Body of pancreas (tissue), 4 donors: ENCODE data around the gene TMPRSS9.

ENCODE experiments used
- POLR2A ChIP-seq, 3 donors: fragments of 450-650 bp; IDR thresholded peaks; one replicate each; pipeline ENCODE4 v1.6.1; 2016; ENCODE audit warnings: antibody characterized with exemption in 3 of 3, mild to moderate bottlenecking in 2 of 3
- TF ChIP-seq, protein P1 (sequence below), 7 experiments: fragments of 450-650 bp in 4 of 7; fragments of 200-600 bp in 3 of 7; sonication (generic) in 3 of 7; IDR thresholded peaks; one replicate each; pipeline ENCODE4 v1.5.1; 2016 to 2019; ENCODE audit warnings: antibody characterized with exemption in 7 of 7

DNA sequence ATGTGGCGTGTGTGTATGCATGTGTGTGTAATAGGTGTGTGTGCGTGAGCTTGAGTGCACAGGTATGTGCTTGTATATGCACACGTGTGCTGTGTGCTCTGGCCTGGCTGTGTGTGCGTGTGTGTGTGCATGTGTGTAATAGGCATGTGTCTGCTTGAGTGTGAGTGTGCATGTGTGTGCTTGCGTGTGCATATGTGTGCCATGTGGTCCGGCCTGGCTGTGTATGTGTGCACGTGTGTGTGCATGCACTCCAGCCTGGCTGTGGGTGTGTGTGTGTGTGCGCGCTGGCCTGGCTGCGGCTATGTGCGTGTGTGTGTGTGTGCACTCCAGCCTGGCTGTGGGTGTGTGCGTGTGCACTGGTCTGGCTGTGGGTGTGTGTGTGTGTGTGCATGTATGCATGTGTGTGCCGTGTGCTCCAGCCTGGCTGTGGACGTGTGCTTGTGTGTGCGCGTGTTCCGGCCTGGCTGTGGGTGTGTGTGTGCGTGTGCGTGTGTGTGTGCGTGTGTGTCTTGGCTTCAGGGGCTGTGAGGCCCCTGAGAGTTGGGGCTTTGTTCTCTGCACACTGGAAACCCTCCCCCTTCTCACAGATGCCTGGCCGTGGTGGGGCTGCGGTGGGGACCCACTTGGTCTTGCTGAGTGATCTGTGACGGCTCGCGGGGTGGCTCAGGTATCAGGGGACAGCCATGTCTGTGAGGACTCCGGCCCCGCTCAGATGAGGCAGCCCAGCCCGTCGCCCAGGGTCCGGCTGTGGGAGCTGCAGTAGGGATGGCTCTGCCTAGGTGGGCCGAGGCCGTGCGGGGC is 23.3 kb upstream of the TMPRSS9 start:
- TF ChIP-seq, protein P1, sequence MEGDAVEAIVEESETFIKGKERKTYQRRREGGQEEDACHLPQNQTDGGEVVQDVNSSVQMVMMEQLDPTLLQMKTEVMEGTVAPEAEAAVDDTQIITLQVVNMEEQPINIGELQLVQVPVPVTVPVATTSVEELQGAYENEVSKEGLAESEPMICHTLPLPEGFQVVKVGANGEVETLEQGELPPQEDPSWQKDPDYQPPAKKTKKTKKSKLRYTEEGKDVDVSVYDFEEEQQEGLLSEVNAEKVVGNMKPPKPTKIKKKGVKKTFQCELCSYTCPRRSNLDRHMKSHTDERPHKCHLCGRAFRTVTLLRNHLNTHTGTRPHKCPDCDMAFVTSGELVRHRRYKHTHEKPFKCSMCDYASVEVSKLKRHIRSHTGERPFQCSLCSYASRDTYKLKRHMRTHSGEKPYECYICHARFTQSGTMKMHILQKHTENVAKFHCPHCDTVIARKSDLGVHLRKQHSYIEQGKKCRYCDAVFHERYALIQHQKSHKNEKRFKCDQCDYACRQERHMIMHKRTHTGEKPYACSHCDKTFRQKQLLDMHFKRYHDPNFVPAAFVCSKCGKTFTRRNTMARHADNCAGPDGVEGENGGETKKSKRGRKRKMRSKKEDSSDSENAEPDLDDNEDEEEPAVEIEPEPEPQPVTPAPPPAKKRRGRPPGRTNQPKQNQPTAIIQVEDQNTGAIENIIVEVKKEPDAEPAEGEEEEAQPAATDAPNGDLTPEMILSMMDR (IDR thresholded peaks at IDR 0.05) = no peak
- TF ChIP-seq POLR2A (IDR thresholded peaks at IDR 0.05) = no peak
